HG02642 (cell line): ENCODE results near the gene HERPUD2.
"Not testable (repeated sequence)": the region's sequence is repeated elsewhere in the genome, so short reads cannot be mapped to it uniquely, and the experiment has no call there.

Experiments
- ATAC-seq: cut with Tn5 transposase; IDR thresholded peaks from one replicate; pipeline ENCODE4 v1.9.1; 2021; ENCODE audit warnings: mild to moderate bottlenecking; ENCODE audit not compliant: unreplicated experiment, poor library complexity

The HERPUD2 gene

DNA sequence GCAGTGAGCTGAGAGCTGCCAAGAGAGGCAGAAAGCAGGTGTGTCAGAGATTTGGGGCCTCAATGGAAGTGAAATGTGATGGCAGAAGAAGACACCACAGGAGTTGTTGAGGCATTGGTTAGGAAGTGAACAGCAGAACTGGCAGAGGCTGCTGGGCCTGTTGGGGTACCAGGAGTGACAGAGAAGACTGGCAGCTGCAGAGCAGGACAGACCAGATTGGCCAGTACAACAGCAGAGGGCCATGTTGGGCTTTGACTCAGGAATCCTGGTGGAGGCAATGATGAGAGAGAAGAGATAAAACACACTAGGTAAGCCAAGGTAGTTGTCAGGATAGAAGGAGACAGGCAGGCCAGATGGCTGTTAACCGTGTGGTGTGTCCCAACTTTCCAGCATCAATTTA, 19.9 kb upstream of the HERPUD2 start:
- peak; percentile 47 for ATAC-seq

DNA sequence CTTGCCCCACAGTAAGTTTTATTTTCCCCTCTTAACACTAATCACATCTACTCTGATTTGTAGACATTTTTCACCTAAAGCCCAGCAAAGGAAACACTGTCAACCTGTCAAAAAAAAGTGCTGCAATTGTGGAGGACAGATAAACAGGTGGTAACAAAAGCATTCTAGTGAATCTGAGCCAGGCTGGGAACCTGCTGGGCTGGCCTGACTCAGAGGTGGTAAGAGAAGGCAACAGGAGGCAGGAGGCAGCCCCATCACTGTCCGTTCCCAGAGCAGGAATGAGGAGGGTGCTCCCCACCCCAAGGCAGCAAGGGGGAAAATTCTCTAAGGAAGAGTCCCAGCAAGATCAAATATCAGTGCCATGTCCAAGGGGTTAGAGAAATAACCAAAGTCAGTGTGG, 19.5 kb upstream of the HERPUD2 start:
- ATAC-seq = peak; percentile 10

DNA sequence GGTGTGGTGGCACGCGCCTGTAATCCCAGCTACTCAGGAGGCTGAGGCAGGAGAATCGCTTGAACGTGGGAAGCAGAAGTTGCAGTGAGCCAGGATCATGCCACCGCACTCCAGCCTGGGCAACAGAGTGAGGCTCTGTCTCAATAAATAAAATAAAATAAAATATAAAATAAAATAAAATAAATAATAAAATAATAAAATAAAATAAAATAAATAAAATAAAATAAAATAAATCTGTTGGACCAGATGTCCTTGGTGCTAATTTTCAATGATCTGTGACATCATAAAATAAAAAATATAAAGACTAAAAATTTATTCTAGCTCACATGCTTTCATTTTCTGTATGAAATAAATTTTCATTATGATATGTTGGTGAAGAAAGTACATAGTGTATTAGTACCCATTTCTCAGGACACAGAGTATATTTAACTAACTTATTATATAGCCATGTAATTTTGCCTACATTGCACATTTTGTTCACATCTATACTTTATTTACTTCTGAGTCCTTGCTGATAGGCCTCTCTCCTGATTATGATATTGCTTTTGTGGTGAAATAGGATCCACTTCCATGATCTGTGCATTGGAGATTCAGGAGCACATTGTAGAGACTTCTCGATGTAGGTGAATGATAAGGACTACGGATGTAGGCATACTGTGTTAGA, 17.8 kb upstream of the HERPUD2 start:
- no peak for ATAC-seq

GRCh38 chr7:35707422-35707821, 12.5 kb upstream of the HERPUD2 start:
- ATAC-seq = no peak

GRCh38 chr7:35705932-35706461, 11.1 kb upstream of the HERPUD2 start:
- ATAC-seq = no peak

DNA sequence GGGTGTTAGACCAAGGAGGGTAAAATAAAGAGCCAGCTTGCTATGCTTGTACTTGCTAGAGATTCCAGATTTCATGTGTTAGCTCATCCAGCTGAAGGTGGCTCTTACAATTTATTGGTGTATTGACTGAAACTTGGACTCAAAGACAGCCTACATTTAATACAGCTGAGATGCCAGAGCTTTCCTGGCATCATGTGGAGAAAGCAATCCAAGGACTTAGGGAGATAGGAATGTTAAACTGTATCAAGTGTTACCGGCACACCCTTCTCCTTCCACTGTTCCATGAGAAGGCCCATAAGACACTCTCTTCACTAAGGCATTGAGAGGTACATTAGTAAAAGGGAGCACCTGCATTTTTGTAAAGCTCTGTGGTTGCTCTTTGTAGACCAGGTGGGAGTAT, 9.3 kb upstream of the HERPUD2 start:
- ATAC-seq = no peak

DNA sequence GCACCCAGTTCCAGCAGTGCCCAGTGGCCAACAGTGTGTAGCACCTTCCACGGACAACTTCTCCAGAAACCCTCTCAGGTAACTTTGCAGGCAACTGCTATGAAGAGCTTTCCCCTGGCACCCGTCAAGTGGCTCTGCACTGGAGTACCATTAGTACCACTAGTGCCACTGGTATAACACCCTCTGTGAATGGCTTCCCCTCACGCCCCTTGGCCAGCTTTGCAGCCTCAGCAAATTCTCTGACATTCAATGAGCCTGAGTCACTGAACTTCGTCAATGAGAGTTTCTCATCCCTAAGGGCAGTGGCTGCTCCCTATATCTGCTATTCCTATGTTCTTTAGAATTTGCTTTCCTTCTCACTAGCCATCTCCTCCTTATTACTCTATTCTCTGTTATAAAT, 7.6 kb upstream of the HERPUD2 start:
- ATAC-seq = no peak

- peak; percentile 79 for ATAC-seq
These were observed 6.5 kb upstream of the HERPUD2 start for GRCh38 chr7:35701287-35701900.

GRCh38 chr7:35700865-35701264, 5.9 kb upstream of the HERPUD2 start:
- no peak for ATAC-seq

GRCh38 chr7:35700333-35700732, 5.4 kb upstream of the HERPUD2 start:
- no peak for ATAC-seq

DNA sequence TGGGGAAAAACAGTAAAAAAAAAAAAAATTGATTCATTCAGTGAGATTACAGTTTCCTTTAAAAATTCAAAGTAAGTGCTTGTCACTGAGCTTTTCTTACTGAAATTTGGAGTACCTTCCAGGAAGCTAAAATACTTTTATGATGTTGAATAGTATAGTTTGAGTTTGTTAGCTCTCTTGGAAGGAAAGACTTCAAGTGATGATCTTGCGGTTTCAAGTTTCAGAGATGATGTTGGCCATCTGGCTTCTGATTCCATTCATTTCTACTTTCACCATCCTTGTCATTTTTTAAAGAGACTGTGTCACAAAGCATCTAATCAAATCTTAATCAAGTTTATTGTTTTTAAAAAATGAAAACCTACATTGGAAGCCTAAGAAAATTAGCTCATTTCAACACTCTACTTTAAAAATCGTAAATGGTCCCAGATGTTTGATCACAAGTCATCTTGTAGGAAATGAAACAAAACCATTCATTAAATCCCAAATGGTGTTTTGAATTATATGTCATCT, 4.9 kb upstream of the HERPUD2 start:
- no peak for ATAC-seq

GRCh38 chr7:35698382-35698781, 3.4 kb upstream of the HERPUD2 start:
- not testable (repeated sequence) for ATAC-seq

DNA sequence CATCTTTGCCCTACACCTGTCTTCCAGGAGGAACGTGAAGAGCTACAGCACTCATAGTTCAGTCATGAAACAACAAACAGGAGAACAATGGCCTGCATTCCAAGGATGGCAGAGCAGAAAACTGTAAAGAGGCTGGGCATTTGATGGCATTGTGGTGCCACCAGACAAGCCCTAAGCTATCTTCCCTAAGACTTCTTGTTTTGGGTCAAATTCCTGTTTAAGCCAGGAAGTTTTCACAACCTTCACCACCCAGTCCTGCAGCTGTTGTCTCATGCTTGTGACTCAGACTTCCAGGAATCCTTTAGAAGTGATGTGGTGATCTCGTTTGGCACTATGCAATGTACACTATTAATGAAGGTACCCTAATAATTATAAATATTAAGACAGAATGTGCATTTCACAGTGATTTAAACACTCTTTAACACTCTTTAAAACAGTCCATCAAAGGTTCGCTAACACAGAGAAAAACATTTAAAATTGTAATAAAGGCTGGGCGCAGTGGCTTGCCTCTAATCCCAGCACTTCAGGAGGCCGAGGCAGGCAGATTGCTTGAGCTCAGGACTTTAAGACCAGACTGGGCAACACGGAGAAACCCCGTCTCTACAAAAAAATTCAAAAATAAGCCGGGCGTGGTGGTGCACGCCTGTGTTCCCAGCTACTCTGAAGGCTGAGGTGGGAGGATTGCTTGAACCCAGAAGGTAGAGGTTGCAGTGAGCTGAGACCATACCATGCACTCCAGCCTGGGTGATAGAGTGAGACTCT, 2.7 kb upstream of the HERPUD2 start:
- no peak for ATAC-seq

- ATAC-seq = no peak
These were observed 1.1 kb upstream of the HERPUD2 start for GRCh38 chr7:35695987-35696386.

DNA sequence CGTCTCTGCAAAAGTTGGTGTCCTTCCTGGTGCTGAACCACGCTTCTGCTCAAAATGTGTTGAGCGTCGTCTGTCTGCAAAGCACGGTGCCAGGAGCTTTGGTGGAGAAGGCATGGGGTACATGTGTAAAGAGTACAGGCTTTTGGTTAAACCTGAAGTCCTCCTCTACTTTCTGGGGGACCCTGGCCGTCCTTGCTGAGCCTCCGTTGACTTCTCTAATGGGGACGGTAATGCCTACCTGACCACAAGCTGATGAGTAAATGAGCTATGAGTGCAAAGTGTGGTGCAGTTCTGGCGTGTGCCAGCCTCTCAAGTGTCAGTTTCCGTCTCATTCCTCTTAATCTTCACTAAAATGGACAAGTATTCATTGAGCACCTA, 527 bp upstream of the HERPUD2 start:
- ATAC-seq = peak; percentile 7

DNA sequence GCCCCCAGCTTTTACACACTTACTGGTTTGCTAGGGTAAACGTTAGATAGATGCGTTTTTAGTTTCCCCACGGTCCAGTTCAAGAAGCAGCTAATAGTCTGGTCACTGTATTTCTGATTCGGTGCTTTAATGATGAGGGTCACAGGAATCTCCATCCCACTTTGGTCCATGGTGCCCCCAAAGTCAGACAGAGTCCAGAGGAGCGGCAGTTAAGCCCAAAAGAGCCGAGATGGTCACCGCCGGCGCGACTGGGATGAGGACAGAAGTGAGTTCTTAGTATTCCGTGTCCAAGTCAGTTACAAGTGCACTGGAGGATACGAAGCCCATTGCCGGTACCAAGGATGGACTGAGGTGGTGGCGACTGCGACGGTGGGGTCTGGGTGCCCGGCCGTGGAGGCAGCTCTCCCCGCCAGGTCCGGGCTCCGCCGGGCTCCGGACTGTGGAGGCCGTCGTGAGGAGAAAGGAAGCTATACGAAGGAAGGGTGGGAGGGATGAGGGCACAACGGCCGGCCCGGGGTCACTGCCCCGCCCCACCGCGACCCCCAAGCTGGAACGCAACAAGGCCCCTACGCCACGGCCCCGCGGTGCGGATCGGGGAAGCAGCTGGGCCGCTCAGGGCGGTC, 663 bp downstream of the HERPUD2 start:
- peak; percentile 26 for ATAC-seq

DNA sequence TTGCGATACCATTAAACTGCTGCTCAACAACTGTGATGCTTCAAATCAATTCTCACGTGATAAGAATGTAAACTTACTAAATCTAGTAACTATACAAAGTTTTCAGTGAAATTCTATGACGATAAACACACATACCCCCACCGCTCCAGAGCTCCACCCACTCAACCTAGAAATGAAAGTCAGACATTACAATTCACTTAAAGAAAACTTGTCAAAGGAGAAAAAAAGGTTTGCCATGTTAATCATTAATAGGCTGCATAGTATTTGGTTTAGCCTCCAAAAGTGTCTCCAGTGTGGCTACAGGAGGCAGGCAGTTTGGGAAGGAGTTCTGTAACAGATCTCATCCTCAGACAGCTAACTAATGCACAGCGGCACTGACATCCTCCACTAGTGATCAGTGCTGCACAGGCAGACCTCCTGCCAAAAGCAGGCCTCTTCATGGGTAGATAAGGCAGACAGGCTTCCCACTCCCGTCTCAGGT, 3.1 kb downstream of the HERPUD2 start:
- ATAC-seq = no peak

GRCh38 chr7:35691366-35691765, 3.6 kb downstream of the HERPUD2 start:
- ATAC-seq = no peak

DNA sequence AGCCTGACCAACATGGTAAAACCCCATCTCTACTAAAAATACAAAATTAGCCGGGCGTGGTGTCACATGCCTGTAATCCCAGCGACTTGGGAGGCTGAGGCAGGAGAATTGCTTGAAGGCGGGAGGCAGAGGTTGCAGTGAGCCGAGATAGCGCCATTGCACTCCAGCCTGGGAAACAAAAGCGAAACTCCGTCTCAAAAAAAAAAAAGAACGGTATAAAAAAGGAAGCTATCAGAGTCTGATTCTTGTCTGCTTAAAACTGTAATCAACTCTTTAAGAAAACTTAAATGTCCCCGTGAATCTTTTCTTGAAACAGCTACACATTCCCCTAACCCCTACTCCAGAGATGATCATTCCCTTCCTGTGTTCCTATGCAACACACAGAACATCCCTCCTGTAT, 4.3 kb downstream of the HERPUD2 start:
- not testable (repeated sequence) for ATAC-seq

GRCh38 chr7:35685781-35686180, 9.2 kb downstream of the HERPUD2 start:
- ATAC-seq = no peak
